Progenitor cell of endocrine pancreas (in vitro differentiated cells): ENCODE data around the gene DGKG. TPM values are rescaled to one million over a fixed set of nuclear protein-coding genes. Genes with fewer than 3 reads are reported as not detected.

Experiments
- DNase-seq: peaks from one replicate; pipeline ENCODE4 v3.0.0; 2021; ENCODE audit warnings: low spot score; ENCODE audit not compliant: unreplicated experiment
- H3K27ac Mint-ChIP-seq: 2 replicates; pipeline ENCODE4 v1.8.0; 2021; ENCODE audit warnings: mild to moderate bottlenecking, moderate library complexity, mixed read lengths
- H3K27me3 Mint-ChIP-seq: 2 replicates; pipeline ENCODE4 v1.8.0; 2021; ENCODE audit warnings: mixed read lengths
- H3K36me3 Mint-ChIP-seq: 2 replicates; pipeline ENCODE4 v1.8.0; 2022; ENCODE audit warnings: mixed read lengths; ENCODE audit not compliant: insufficient read depth
- H3K4me1 Mint-ChIP-seq: 2 replicates; pipeline ENCODE4 v1.8.0; 2021; ENCODE audit warnings: low read depth, mixed read lengths
- H3K4me3 Mint-ChIP-seq: 2 replicates; pipeline ENCODE4 v1.8.0; 2021; ENCODE audit warnings: low read depth, mild to moderate bottlenecking, moderate library complexity, mixed read lengths
- H3K9me3 Mint-ChIP-seq: 2 replicates; pipeline ENCODE4 v1.8.0; 2021; ENCODE audit warnings: low read depth, mixed read lengths
- CTCF ChIP-seq: fragments of 200-600 bp; sonication (generic); IDR thresholded peaks from one replicate; pipeline ENCODE4 v1.5.0; 2021; ENCODE audit warnings: antibody characterized with exemption, mild to moderate bottlenecking; ENCODE audit not compliant: unreplicated experiment
- total RNA-seq: library from RNA; stranded (reverse); gene quantifications from 2 replicates; pipeline ENCODE4 v1.2.1, GENCODE V29; 2021

The DGKG gene
- total RNA-seq, 1 donor from 2014 or later = 0.17 TPM

GRCh38 chr3:186286114-186286513 is 75.9 kb downstream of the DGKG start:
- H3K36me3 Mint-ChIP-seq = no peaks in the 10 kb centered on the region
- H3K9me3 Mint-ChIP-seq = no peaks in the 10 kb centered on the region
- H3K27ac Mint-ChIP-seq = no peak overlapping the region
- H3K27me3 Mint-ChIP-seq = peaks cover 8% of the 10 kb centered on the region
- DNase-seq = no peak
- H3K4me3 Mint-ChIP-seq = no peak overlapping the region
- no peak for TF ChIP-seq CTCF
- peaks cover 3% of the 10 kb centered on the region for H3K4me1 Mint-ChIP-seq

GRCh38 chr3:186284661-186285060 is 77.4 kb downstream of the DGKG start:
- H3K27ac Mint-ChIP-seq = no peak overlapping the region
- H3K36me3 Mint-ChIP-seq = no peaks in the 10 kb centered on the region
- H3K4me1 Mint-ChIP-seq = peaks cover 3% of the 10 kb centered on the region
- no peak for TF ChIP-seq CTCF
- peaks cover 14% of the 10 kb centered on the region for H3K27me3 Mint-ChIP-seq
- DNase-seq = no peak
- H3K4me3 Mint-ChIP-seq = no peak overlapping the region
- H3K9me3 Mint-ChIP-seq = no peaks in the 10 kb centered on the region

GRCh38 chr3:186284349-186284652 is 77.7 kb downstream of the DGKG start:
- H3K27ac Mint-ChIP-seq = no peak overlapping the region
- peaks cover 3% of the 10 kb centered on the region for H3K4me1 Mint-ChIP-seq
- H3K27me3 Mint-ChIP-seq = peaks cover 18% of the 10 kb centered on the region
- no peak overlapping the region for H3K4me3 Mint-ChIP-seq
- no peak for TF ChIP-seq CTCF
- no peak for DNase-seq
- H3K36me3 Mint-ChIP-seq = no peaks in the 10 kb centered on the region
- no peaks in the 10 kb centered on the region for H3K9me3 Mint-ChIP-seq

GRCh38 chr3:186283651-186284348 is 78.2 kb downstream of the DGKG start:
- Mint-ChIP-seq H3K27ac (no peak overlapping the region), H3K27me3 (peaks cover 23% of the 10 kb centered on the region), H3K9me3 (no peaks in the 10 kb centered on the region), H3K36me3 (no peaks in the 10 kb centered on the region), H3K4me1 (peaks cover 3% of the 10 kb centered on the region), H3K4me3 (no peak overlapping the region)
- DNase-seq = no peak
- TF ChIP-seq CTCF = no peak

GRCh38 chr3:186283096-186283495 is 78.9 kb downstream of the DGKG start:
- no peaks in the 10 kb centered on the region for H3K36me3 Mint-ChIP-seq
- no peak for TF ChIP-seq CTCF
- H3K4me3 Mint-ChIP-seq = no peak overlapping the region
- peaks cover 3% of the 10 kb centered on the region for H3K4me1 Mint-ChIP-seq
- H3K27me3 Mint-ChIP-seq = peaks cover 29% of the 10 kb centered on the region
- H3K9me3 Mint-ChIP-seq = no peaks in the 10 kb centered on the region
- no peak overlapping the region for H3K27ac Mint-ChIP-seq
- DNase-seq = no peak
